ENCODE data around the gene TMEM163.

Gene TMEM163

GRCh38 chr2:134420920-134421319 is 297.9 kb downstream of the TMEM163 start:
- no peak for TF ChIP-seq CTCF (IDR thresholded peaks at IDR 0.05; ENCODE audit: borderline replicate concordance, insufficient read depth, low read depth, low read length)
- H3K4me3 ChIP-seq (ENCODE audit: low read depth, low read length): no peak overlapping the region

GRCh38 chr2:134420259-134420658 is 298.5 kb downstream of the TMEM163 start:
- TF ChIP-seq CTCF (IDR thresholded peaks at IDR 0.05; ENCODE audit: borderline replicate concordance, insufficient read depth, low read depth, low read length): no peak

GRCh38 chr2:134417968-134418582 is 300.7 kb downstream of the TMEM163 start:
- H3K4me3 ChIP-seq (ENCODE audit: low read depth, low read length): no peak overlapping the region
- TF ChIP-seq CTCF (IDR thresholded peaks at IDR 0.05; ENCODE audit: borderline replicate concordance, insufficient read depth, low read depth, low read length): no peak

More at GRCh38 chr2:134420259-134420658, 298.5 kb downstream of the TMEM163 start:
- H3K4me3 ChIP-seq (ENCODE audit: low read depth, low read length): no peak overlapping the region

GRCh38 chr2:134416637-134417036 is 302.2 kb downstream of the TMEM163 start:
- H3K4me3 ChIP-seq (ENCODE audit: low read depth, low read length): no peak overlapping the region
- TF ChIP-seq CTCF (IDR thresholded peaks at IDR 0.05; ENCODE audit: borderline replicate concordance, insufficient read depth, low read depth, low read length): no peak

- H3K4me3 ChIP-seq (ENCODE audit: low read depth, low read length): no peak overlapping the region
- TF ChIP-seq CTCF (IDR thresholded peaks at IDR 0.05; ENCODE audit: borderline replicate concordance, insufficient read depth, low read depth, low read length): no peak
Observed at GRCh38 chr2:134416018-134416417, 302.8 kb downstream of the TMEM163 start.

GRCh38 chr2:134413912-134414311 is 304.9 kb downstream of the TMEM163 start:
- no peak overlapping the region for H3K4me3 ChIP-seq (ENCODE audit: low read depth, low read length)
- TF ChIP-seq CTCF (IDR thresholded peaks at IDR 0.05; ENCODE audit: borderline replicate concordance, insufficient read depth, low read depth, low read length): no peak

GRCh38 chr2:134413430-134413829 is 305.4 kb downstream of the TMEM163 start:
- H3K4me3 ChIP-seq (ENCODE audit: low read depth, low read length): no peak overlapping the region

More at GRCh38 chr2:134413430-134413829, 305.4 kb downstream of the TMEM163 start:
- no peak for TF ChIP-seq CTCF (IDR thresholded peaks at IDR 0.05; ENCODE audit: borderline replicate concordance, insufficient read depth, low read depth, low read length)
